Coronary artery (tissue), 2 donors: ENCODE data around the gene NAA80.
A peak's percentile ranks its signal among the peaks of the same experiment; 100 is the strongest.
"Not testable (repeated sequence)": the region's sequence is repeated elsewhere in the genome, so short reads cannot be mapped to it uniquely, and the experiment has no call there.

Experiments
- DNase-seq: peaks from one replicate; pipeline ENCODE4 v3.0.0-alpha.2; 2017; ENCODE audit warnings: low spot score
- H3K27ac ChIP-seq, 2 donors: fragments of 200-600 bp; sonication (generic); one replicate each; pipeline ENCODE4 v1.5.1; 2016 to 2019
- H3K4me3 ChIP-seq: fragments of 200-600 bp; sonication (generic); 2 replicates; pipeline ENCODE4 v1.5.1; 2016; ENCODE audit warnings: mild to moderate bottlenecking, moderate library complexity
- TF ChIP-seq, protein P1 (sequence below): fragments of 200-600 bp; sonication (generic); IDR thresholded peaks from one replicate; pipeline ENCODE4 v1.5.1; 2019; ENCODE audit warnings: antibody characterized with exemption

Gene NAA80

DNA sequence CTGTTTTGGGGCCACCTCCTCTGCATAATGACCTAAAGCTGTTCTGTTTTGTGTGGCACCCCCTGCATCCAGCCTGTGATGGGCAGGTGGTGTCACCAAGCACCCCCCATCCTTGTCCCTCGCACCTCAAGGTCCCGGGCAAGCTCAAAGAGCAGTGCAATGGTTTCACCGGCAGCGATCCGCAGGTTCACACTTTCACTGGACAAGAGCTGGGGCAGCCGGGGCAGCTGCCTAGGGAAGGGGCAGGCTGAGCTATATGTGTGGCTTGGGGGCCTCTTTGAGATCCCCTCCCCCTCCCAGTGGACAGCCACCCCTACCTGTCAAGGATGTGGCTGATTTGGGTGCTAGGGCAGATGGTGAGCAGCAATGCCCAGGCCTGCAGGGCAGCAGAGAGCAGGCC lies 10.1 kb downstream of the NAA80 start:
- Histone ChIP-seq H3K4me3 (no peak overlapping the region), H3K27ac (no peak overlapping the region)
- peak; percentile 67 for DNase-seq
- TF ChIP-seq, protein P1, sequence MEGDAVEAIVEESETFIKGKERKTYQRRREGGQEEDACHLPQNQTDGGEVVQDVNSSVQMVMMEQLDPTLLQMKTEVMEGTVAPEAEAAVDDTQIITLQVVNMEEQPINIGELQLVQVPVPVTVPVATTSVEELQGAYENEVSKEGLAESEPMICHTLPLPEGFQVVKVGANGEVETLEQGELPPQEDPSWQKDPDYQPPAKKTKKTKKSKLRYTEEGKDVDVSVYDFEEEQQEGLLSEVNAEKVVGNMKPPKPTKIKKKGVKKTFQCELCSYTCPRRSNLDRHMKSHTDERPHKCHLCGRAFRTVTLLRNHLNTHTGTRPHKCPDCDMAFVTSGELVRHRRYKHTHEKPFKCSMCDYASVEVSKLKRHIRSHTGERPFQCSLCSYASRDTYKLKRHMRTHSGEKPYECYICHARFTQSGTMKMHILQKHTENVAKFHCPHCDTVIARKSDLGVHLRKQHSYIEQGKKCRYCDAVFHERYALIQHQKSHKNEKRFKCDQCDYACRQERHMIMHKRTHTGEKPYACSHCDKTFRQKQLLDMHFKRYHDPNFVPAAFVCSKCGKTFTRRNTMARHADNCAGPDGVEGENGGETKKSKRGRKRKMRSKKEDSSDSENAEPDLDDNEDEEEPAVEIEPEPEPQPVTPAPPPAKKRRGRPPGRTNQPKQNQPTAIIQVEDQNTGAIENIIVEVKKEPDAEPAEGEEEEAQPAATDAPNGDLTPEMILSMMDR: no peak

DNA sequence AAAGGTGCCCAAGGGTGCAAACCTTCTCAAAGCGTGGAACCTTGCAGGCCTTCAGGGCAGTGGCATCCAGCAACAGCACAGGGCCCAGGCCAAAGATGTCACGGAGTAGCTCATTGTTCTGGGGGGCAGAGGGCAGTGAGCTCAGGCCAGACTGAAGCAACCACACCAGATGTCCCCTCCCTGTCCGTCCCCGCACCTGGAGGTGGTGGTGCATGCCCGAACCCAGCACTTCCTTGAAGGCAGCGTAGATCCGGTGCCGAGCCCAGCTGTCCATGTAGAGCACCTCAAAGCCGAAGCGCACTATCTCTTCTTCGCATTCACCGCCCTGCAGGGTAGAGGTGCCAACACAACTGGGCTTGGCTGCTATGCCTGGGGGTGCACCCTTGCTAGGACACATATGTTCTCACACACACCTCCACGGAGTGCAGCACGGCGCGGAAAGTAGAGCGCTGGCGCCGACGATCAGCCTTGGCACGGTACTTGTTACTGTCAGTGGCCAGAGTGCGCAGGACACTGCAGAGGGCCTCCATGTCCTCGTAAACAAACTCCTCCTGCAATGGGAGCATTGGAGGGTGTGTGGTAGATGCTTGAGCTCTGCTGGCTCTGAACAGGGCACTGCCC lies 10.7 kb downstream of the NAA80 start:
- Histone ChIP-seq H3K27ac (no peak overlapping the region), H3K4me3 (no peak overlapping the region)
- TF ChIP-seq, protein P1: no peak
- peak; percentile 67 for DNase-seq

DNA sequence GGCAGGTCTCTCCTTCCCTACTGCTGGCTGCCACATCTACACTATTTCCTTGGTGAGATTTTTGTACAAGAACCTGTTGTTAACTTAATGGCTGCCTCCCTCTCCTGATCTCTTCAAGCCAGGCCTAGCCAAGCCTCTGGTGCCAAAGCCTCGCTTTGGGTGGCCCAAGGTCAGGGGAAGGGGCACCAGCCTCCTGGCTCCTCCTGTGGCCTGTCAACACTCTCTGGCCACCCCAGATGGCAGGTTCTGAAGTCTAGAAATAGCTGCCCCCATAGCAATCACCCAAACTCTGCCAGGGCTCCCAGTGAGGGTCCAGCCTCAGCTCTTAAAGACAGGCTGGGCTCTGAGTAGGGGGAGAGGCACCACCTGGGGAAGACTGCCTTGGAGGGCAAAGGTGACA lies 11.9 kb downstream of the NAA80 start:
- Histone ChIP-seq H3K27ac (no peak overlapping the region), H3K4me3 (no peak overlapping the region)
- no peak for DNase-seq
- TF ChIP-seq, protein P1: no peak

DNA sequence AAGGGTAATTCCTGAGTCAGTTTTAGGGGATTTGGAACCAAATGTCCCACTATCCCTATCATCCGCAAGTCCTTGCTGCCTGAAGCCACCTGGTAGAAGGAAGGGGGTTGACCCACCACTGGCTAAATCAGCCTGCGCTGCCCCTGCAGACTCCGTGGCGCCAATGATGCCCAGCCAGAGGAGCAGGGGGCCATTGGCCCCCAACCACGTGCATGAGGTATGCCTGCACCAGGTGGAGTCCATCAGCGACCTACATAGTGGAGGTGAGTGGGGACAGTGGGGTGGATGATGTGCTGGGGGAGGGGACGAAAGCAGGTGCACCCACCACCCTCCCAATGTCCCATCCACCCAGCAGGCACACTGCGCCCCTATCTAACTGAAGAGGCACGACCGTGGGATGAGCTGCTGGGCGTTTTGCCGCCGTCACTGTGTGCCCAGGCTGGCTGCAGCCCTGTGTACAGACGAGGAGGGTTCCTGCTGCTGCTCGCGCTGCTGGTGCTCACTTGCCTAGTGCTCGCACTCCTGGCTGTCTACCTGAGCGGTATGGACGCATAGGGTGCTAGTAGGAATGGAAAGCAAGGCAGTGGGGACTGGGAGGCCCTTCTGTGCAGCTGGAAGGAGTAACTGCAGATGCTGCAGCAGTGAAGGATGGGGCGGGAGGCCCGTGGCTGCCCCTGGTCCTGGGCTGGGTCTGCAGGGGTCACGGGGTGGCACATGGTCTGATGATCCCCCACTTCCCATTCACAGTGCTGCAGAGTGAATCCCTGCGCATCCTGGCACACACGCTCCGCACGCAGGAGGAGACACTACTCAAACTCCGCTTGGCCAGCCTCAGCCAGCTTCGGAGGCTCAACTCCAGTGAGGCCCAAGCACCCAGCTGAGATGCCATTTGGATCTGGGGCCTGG lies 12.6 kb downstream of the NAA80 start:
- no peak for DNase-seq
- Histone ChIP-seq H3K4me3 (no peak overlapping the region), H3K27ac (no peak overlapping the region)
- TF ChIP-seq, protein P1: no peak

DNA sequence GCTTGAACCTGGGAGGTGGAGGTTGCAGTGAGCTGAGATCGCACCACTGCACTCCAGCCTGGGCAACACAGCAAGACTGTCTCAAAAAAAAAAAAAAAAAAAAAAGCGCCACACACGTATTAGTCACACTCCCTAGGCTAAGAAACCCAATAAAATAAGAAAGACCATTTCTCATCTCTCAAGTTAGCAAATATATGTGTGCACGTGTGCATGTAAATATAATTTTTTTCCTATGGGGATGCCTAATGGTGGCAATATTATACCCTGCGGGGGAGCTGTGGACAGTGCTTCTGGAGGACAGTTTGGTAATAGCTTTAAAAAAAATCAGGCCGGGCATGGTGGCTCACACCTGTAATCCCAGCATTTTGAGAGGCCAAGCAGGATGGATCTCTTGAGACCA lies 15.1 kb downstream of the NAA80 start:
- not testable (repeated sequence) for H3K27ac ChIP-seq, DNase-seq, H3K4me3 ChIP-seq

DNA sequence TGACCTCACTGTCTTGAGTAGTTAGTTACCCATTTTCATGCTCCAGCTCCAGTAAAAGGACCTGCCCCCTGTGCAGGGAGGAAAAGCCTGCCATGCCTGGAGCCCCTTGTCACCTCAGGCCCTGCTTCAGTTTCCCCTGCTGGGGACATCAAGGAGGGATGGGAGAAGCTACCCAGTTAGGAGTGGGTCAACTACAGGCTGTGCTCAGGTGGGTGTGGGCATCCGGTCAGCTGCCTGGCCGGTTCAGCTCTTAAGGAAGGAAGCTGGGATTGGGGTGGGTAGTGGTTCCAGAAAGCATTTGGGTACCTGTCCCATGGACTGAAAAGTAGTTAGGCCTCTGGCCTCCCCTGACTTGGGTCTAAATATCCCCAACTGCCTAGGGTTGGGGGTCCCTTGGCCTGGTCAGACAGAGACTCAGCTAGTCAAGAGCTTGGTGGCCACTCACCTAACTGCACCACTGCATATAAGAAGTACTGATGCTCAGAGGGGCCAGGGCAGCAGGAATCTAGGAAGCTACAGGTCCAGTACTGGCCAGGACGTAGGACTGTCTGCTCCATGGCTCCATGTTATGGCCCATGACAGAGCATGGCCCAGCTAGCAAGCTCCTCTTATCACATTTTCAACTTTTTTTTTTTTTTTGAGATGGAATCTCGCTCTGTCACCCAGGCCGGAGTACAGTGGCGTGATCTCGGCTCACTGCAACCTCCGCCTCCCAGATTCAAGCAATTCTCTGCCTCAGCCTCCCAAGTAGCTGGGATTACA lies 19.8 kb downstream of the NAA80 start:
- no peak for DNase-seq
- Histone ChIP-seq H3K4me3 (no peak overlapping the region), H3K27ac (peak overlapping the region; percentile 56 to 71)
- TF ChIP-seq, protein P1: no peak

DNA sequence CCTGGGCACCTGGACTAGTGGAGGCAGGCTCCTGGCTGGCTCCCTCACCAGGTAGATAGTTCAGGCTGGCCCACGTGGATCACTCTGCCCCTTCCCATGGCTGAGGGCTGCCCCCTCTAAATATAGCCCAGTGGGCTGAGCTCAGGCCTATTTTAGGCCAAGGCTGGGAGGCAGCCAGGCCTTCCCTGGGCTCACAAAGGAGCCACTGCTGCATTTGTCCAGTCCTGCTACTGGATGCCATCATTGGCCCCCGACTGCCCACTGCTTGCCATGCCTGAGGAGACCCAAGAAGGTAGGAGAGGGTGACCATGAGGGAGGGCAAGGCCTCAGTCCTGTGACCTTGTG lies 20.4 kb downstream of the NAA80 start, which contains the start of gene LSMEM2:
LSMEM2 (plus strand) TSS at position 208 of the 345 bp plus-strand sequence; CDS start at position 235, 27 bp downstream.
- Histone ChIP-seq H3K4me3 (no peak within 1 kb of the TSS), H3K27ac (peak within 1 kb of the TSS; percentile 56 to 71)
- no peak for DNase-seq
- TF ChIP-seq, protein P1: no peak
